ENCODE measurements around the gene ZNF787. TPM values are rescaled to one million over a fixed set of nuclear protein-coding genes. Genes with fewer than 3 reads are reported as not detected.

The ZNF787 gene
- total and polyA plus RNA-seq, 2 donors (not counting 1 experiment from before 2014, with no cell fraction given) = 2.6 to 28.7 TPM

- peaks cover 2% of the 10 kb centered on the region for H3K36me3 ChIP-seq (ENCODE audit: control insufficient read depth, insufficient read depth, low read length)
Observed at GRCh38 chr19:56113074-56113632, 7.9 kb downstream of the ZNF787 start.

GRCh38 chr19:56112313-56112709 is 8.8 kb downstream of the ZNF787 start:
- no peak overlapping the region for H3K9ac ChIP-seq (ENCODE audit: insufficient read depth, low read length)
- no peaks in the 10 kb centered on the region for H3K27me3 ChIP-seq (ENCODE audit: control insufficient read depth, insufficient read depth, low read length)
- no peaks in the 10 kb centered on the region for H4K20me1 ChIP-seq (ENCODE audit: control insufficient read depth, extremely low read depth, insufficient read depth, low read length)
- H3K4me2 ChIP-seq (ENCODE audit: extremely low read depth, insufficient read depth, low read length) = no peak overlapping the region
- no peaks in the 10 kb centered on the region for H3K9me3 ChIP-seq (ENCODE audit: control insufficient read depth, insufficient read depth, low read depth, low read length)
- H3K36me3 ChIP-seq (ENCODE audit: control insufficient read depth, insufficient read depth, low read length) = peaks cover 2% of the 10 kb centered on the region
- H3K4me3 ChIP-seq (replicated peaks in 1 of 4; ENCODE audit: control extremely low read depth in 1 of 4, insufficient read depth in 1 of 4, low read depth in 3 of 4, low read length in 4 of 4) = no peak overlapping the region
- H3K79me2 ChIP-seq (ENCODE audit: control insufficient read depth, insufficient read depth, low read length) = peaks cover 89% of the 10 kb centered on the region
- H2AFZ ChIP-seq (ENCODE audit: low read length) = no peak overlapping the region
- peaks cover 25% of the 10 kb centered on the region for H3K4me1 ChIP-seq (ENCODE audit: control insufficient read depth, extremely low read depth, insufficient read depth, low read length)
- no peak for TF ChIP-seq EZH2 (IDR thresholded peaks at IDR 0.05; ENCODE audit: low read length, missing control alignments)
- TF ChIP-seq CTCF (conservative IDR thresholded peaks at IDR 0.05 in 1 of 2, IDR thresholded peaks at IDR 0.05 in 1 of 2; ENCODE audit: low read depth in 1 of 2, low read length in 2 of 2) = no peak
- DNase-seq (ENCODE audit: low read depth in 2 of 2) = no peak
- no peak overlapping the region for H3K27ac ChIP-seq (ENCODE audit: insufficient read depth, low read length)

More at GRCh38 chr19:56113074-56113632, 7.9 kb downstream of the ZNF787 start:
- no peak for DNase-seq (ENCODE audit: low read depth in 2 of 2)
- H3K4me2 ChIP-seq (ENCODE audit: extremely low read depth, insufficient read depth, low read length) = no peak overlapping the region
- no peaks in the 10 kb centered on the region for H3K9me3 ChIP-seq (ENCODE audit: control insufficient read depth, insufficient read depth, low read depth, low read length)
- no peaks in the 10 kb centered on the region for H4K20me1 ChIP-seq (ENCODE audit: control insufficient read depth, extremely low read depth, insufficient read depth, low read length)
- no peaks in the 10 kb centered on the region for H3K27me3 ChIP-seq (ENCODE audit: control insufficient read depth, insufficient read depth, low read length)
- no peak overlapping the region for H2AFZ ChIP-seq (ENCODE audit: low read length)
- H3K4me3 ChIP-seq (replicated peaks in 1 of 4; ENCODE audit: control extremely low read depth in 1 of 4, insufficient read depth in 1 of 4, low read depth in 3 of 4, low read length in 4 of 4) = no peak overlapping the region
- TF ChIP-seq CTCF (conservative IDR thresholded peaks at IDR 0.05 in 1 of 2, IDR thresholded peaks at IDR 0.05 in 1 of 2; ENCODE audit: low read depth in 1 of 2, low read length in 2 of 2) = no peak
- TF ChIP-seq EZH2 (IDR thresholded peaks at IDR 0.05; ENCODE audit: low read length, missing control alignments) = no peak
- H3K79me2 ChIP-seq (ENCODE audit: control insufficient read depth, insufficient read depth, low read length) = peaks cover 90% of the 10 kb centered on the region
- H3K27ac ChIP-seq (ENCODE audit: insufficient read depth, low read length) = no peak overlapping the region
- H3K4me1 ChIP-seq (ENCODE audit: control insufficient read depth, extremely low read depth, insufficient read depth, low read length) = peaks cover 25% of the 10 kb centered on the region
- H3K9ac ChIP-seq (ENCODE audit: insufficient read depth, low read length) = no peak overlapping the region

GRCh38 chr19:56111601-56112312 is 9.3 kb downstream of the ZNF787 start:
- H3K27ac ChIP-seq (ENCODE audit: insufficient read depth, low read length) = no peak overlapping the region
- peaks cover 89% of the 10 kb centered on the region for H3K79me2 ChIP-seq (ENCODE audit: control insufficient read depth, insufficient read depth, low read length)
- H3K9ac ChIP-seq (ENCODE audit: insufficient read depth, low read length) = no peak overlapping the region
- no peaks in the 10 kb centered on the region for H4K20me1 ChIP-seq (ENCODE audit: control insufficient read depth, extremely low read depth, insufficient read depth, low read length)
- TF ChIP-seq CTCF (conservative IDR thresholded peaks at IDR 0.05 in 1 of 2, IDR thresholded peaks at IDR 0.05 in 1 of 2; ENCODE audit: low read depth in 1 of 2, low read length in 2 of 2) (no peak), EZH2 (IDR thresholded peaks at IDR 0.05; ENCODE audit: low read length, missing control alignments) (no peak)
- no peak overlapping the region for H3K4me2 ChIP-seq (ENCODE audit: extremely low read depth, insufficient read depth, low read length)
- H3K4me1 ChIP-seq (ENCODE audit: control insufficient read depth, extremely low read depth, insufficient read depth, low read length) = peaks cover 25% of the 10 kb centered on the region
- no peaks in the 10 kb centered on the region for H3K9me3 ChIP-seq (ENCODE audit: control insufficient read depth, insufficient read depth, low read depth, low read length)
- H3K4me3 ChIP-seq (replicated peaks in 1 of 4; ENCODE audit: control extremely low read depth in 1 of 4, insufficient read depth in 1 of 4, low read depth in 3 of 4, low read length in 4 of 4) = no peak overlapping the region
- no peak for DNase-seq (ENCODE audit: low read depth in 2 of 2)
- H3K27me3 ChIP-seq (ENCODE audit: control insufficient read depth, insufficient read depth, low read length) = no peaks in the 10 kb centered on the region
- peaks cover 2% of the 10 kb centered on the region for H3K36me3 ChIP-seq (ENCODE audit: control insufficient read depth, insufficient read depth, low read length)
- H2AFZ ChIP-seq (ENCODE audit: low read length) = no peak overlapping the region

Measured in fibroblast of lung (primary cell).